ENCODE data around the gene GRB10. TPM values are rescaled to one million over a fixed set of nuclear protein-coding genes. Genes with fewer than 3 reads are reported as not detected.

Gene GRB10
- total and polyA plus RNA-seq, 2 donors (not counting 3 experiments of a cell fraction or from before 2014, with no cell fraction given), result 43.7 to 240 TPM

DNA sequence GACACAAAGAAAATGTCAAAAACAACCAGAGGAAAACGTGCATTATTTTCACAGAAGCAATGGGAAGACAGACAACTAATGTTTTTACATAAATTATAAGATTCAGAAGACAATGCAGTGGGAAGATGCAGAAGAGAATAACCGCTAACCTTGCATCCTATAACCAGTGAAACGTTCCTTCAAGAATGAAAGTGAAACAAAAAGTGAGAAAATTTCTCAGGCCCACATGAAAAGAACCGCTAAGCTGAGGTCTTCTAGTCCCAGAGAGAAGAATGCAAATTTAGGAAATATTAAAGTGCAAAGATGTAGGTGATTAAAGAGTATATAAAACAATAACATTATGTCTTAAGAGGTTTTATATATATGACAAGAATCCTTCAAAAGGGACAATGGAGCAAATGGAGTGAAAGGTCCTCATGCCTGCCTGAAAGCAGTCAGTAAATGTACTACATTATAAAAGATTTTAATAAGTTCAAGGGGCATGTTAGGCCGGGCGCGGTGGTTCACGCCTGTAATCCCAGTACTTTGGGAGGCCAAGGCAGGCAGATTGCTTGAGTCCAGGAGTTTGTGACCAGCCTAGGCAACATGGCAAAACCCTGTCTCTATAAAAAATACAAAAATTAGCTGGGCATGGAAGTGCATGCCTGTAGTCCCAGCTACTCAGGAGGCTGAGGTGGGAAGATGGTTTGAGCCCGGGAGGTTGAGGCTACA lies 174.3 kb downstream of the GRB10 start:
- H4K20me1 ChIP-seq (replicated peaks; ENCODE audit: control insufficient read depth, extremely low read depth, insufficient read depth, low read length), result no peaks in the 10 kb centered on the region
- dilution Hi-C loops (cut with MboI; ENCODE audit: extremely low pct_ligation_motif_present, low sequenced_read_pairs) (no loop called here), intact Hi-C loops (cut with micrococcal nuclease) (no loop called here)
- TF ChIP-seq POLR2AphosphoS5 (IDR thresholded peaks at IDR 0.05; ENCODE audit: insufficient read depth, low read depth, low read length), result no peak
- no TSS peak for BruUV-seq (replicated peaks)
- H2AFZ ChIP-seq (ENCODE audit: low read depth, low read length), result no peak overlapping the region
- peaks cover 10% of the 10 kb centered on the region for H3K79me2 ChIP-seq (ENCODE audit: control insufficient read depth, insufficient read depth, low read length)
- FAIRE-seq (no peak), DNase-seq (ENCODE audit: low read depth, low spot score) (no peak)
- ChIA-PET POLR2A (interaction anchor here (0.6 to 0.7 kb wide), 2 partner anchors 68 to 514 kb away, joined by 3 to 5 read pairs; no protein-coding TSS in a partner anchor), CTCF (interaction anchor here (0.6 to 3.0 kb wide), 4 partner anchors 78 to 533 kb away, joined by 3 to 11 read pairs (median 4); no protein-coding TSS in a partner anchor)
- no peak overlapping the region for H3K4me2 ChIP-seq (ENCODE audit: insufficient read depth, low read length)
- H3K9ac ChIP-seq (replicated peaks; ENCODE audit: extremely low read depth, insufficient read depth, low read length), result no peak overlapping the region
- H3K36me3 ChIP-seq (ENCODE audit: control insufficient read depth in 2 of 2, extremely low read depth in 1 of 2, insufficient read depth in 2 of 2, low read length in 2 of 2), result peaks cover 26 to 50% of the 10 kb centered on the region in 2 experiments
- no peaks in the 10 kb centered on the region for H3K9me1 ChIP-seq (replicated peaks; ENCODE audit: control insufficient read depth, extremely low read depth, insufficient read depth, low read length)
- H3K27me3 ChIP-seq (ENCODE audit: control insufficient read depth in 2 of 2, insufficient read depth in 2 of 2, low read length in 2 of 2), result no peaks in the 10 kb centered on the region
- peaks cover 23% of the 10 kb centered on the region for H3K4me1 ChIP-seq (ENCODE audit: control insufficient read depth, extremely low read depth, insufficient read depth, low read length)
- no peak overlapping the region for H3K27ac ChIP-seq (ENCODE audit: insufficient read depth, low read depth, low read length)
- no peaks in the 10 kb centered on the region for H3K9me3 ChIP-seq (replicated peaks; ENCODE audit: control insufficient read depth, insufficient read depth, low read length)
- H3K4me3 ChIP-seq (replicated peaks in 1 of 3; ENCODE audit: insufficient read depth in 1 of 3, low read depth in 1 of 3, low read length in 3 of 3), result no peak overlapping the region

DNA sequence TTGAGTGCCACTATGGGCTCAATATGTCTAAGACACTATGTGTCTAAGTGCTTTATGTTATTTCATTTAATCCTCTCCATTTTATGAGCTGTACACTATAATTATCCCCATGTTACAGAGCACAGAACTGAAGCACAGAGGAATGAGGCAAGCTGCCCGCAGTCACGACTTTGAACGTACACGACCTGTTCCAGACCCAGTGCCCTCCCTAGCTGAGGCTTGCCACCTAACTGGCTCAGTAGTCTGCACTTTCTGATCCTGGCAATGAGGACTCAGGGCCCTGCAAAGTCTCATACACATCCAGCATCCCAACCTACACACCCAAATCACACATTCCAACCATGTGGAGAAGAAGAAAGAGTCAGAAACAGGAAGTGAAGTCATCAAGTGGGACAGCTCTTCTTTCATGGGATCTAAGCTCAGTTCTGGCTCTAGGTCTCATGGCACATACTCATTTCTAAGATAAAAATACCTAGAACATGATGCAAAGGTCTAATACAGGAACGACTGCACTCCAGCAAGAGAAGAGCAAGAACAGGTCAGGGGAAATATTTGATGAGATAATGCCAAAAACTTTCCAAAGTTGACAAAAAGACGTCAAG lies 175.1 kb downstream of the GRB10 start:
- no peak for DNase-seq (ENCODE audit: low read depth, low spot score)
- ChIA-PET CTCF (interaction anchor here (1.0 to 1.2 kb wide), 2 partner anchors 140 to 534 kb away, joined by 3 to 5 read pairs; no protein-coding TSS in a partner anchor), POLR2A (interaction anchor here (0.6 kb wide), 1 partner anchor 539 kb away, joined by 3 read pairs; no protein-coding TSS in a partner anchor)
- intact Hi-C loops (cut with micrococcal nuclease), result no loop called here
- dilution Hi-C loops (cut with MboI; ENCODE audit: extremely low pct_ligation_motif_present, low sequenced_read_pairs), result no loop called here
- no peak overlapping the region for H3K4me3 ChIP-seq (replicated peaks in 1 of 3; ENCODE audit: insufficient read depth in 1 of 3, low read depth in 1 of 3, low read length in 3 of 3)
- no peaks in the 10 kb centered on the region for H4K20me1 ChIP-seq (replicated peaks; ENCODE audit: control insufficient read depth, extremely low read depth, insufficient read depth, low read length)
- H3K27me3 ChIP-seq (ENCODE audit: control insufficient read depth in 2 of 2, insufficient read depth in 2 of 2, low read length in 2 of 2), result no peaks in the 10 kb centered on the region
- H3K27ac ChIP-seq (ENCODE audit: insufficient read depth, low read depth, low read length), result no peak overlapping the region
- no peak for FAIRE-seq
- H3K36me3 ChIP-seq (ENCODE audit: control insufficient read depth in 2 of 2, extremely low read depth in 1 of 2, insufficient read depth in 2 of 2, low read length in 2 of 2), result peaks cover 28 to 51% of the 10 kb centered on the region in 2 experiments
- BruUV-seq (replicated peaks), result no TSS peak
- peaks cover 10% of the 10 kb centered on the region for H3K79me2 ChIP-seq (ENCODE audit: control insufficient read depth, insufficient read depth, low read length)
- H3K4me2 ChIP-seq (ENCODE audit: insufficient read depth, low read length), result no peak overlapping the region
- H2AFZ ChIP-seq (ENCODE audit: low read depth, low read length), result no peak overlapping the region
- peaks cover 22% of the 10 kb centered on the region for H3K4me1 ChIP-seq (ENCODE audit: control insufficient read depth, extremely low read depth, insufficient read depth, low read length)
- no peaks in the 10 kb centered on the region for H3K9me3 ChIP-seq (replicated peaks; ENCODE audit: control insufficient read depth, insufficient read depth, low read length)
- H3K9ac ChIP-seq (replicated peaks; ENCODE audit: extremely low read depth, insufficient read depth, low read length), result no peak overlapping the region
- no peaks in the 10 kb centered on the region for H3K9me1 ChIP-seq (replicated peaks; ENCODE audit: control insufficient read depth, extremely low read depth, insufficient read depth, low read length)
- TF ChIP-seq EZH2 (IDR thresholded peaks at IDR 0.05; ENCODE audit: borderline replicate concordance, low read depth, low read length, severe bottlenecking) (no peak), POLR2AphosphoS5 (IDR thresholded peaks at IDR 0.05; ENCODE audit: insufficient read depth, low read depth, low read length) (no peak), GATA2 (IDR thresholded peaks at IDR 0.05; ENCODE audit: insufficient read depth, insufficient read length, low read depth, low read length) (no peak), MYC (IDR thresholded peaks at IDR 0.05; ENCODE audit: low read depth, low read length) (no peak), FOS (IDR thresholded peaks at IDR 0.05; ENCODE audit: borderline replicate concordance, insufficient read depth, low read length) (no peak), JUN (IDR thresholded peaks at IDR 0.05; ENCODE audit: borderline replicate concordance, insufficient read depth, insufficient read length, low read depth) (no peak), POLR2A (IDR thresholded peaks at IDR 0.05; ENCODE audit: low read depth, low read length) (no peak)
- TF ChIP-seq, protein P1, sequence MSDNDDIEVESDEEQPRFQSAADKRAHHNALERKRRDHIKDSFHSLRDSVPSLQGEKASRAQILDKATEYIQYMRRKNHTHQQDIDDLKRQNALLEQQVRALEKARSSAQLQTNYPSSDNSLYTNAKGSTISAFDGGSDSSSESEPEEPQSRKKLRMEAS (IDR thresholded peaks at IDR 0.05; ENCODE audit: insufficient read depth, insufficient read length), result no peak
- TF ChIP-seq, protein P2, sequence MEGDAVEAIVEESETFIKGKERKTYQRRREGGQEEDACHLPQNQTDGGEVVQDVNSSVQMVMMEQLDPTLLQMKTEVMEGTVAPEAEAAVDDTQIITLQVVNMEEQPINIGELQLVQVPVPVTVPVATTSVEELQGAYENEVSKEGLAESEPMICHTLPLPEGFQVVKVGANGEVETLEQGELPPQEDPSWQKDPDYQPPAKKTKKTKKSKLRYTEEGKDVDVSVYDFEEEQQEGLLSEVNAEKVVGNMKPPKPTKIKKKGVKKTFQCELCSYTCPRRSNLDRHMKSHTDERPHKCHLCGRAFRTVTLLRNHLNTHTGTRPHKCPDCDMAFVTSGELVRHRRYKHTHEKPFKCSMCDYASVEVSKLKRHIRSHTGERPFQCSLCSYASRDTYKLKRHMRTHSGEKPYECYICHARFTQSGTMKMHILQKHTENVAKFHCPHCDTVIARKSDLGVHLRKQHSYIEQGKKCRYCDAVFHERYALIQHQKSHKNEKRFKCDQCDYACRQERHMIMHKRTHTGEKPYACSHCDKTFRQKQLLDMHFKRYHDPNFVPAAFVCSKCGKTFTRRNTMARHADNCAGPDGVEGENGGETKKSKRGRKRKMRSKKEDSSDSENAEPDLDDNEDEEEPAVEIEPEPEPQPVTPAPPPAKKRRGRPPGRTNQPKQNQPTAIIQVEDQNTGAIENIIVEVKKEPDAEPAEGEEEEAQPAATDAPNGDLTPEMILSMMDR (IDR thresholded peaks at IDR 0.05; ENCODE audit: extremely low read depth in 1 of 2, insufficient read depth in 1 of 2, low read depth in 1 of 2, low read length in 2 of 2), result no peak

Measured in endothelial cell of umbilical vein (primary cell).